Left colon (tissue), 2 donors: Measurements from ENCODE around the gene C1QC. TPM values are rescaled to one million over a fixed set of nuclear protein-coding genes. Genes with fewer than 3 reads are reported as not detected.
"Not testable (repeated sequence)": the region's sequence is repeated elsewhere in the genome, so short reads cannot be mapped to it uniquely, and the experiment has no call there.

Experiments
- ATAC-seq: fragments of 200-7000 bp; cut with Tn5 transposase; one replicate; pipeline ENCODE4 v1.9.1; 2020; ENCODE audit warnings: mild to moderate bottlenecking, moderate library complexity
- DNase-seq, 2 donors: peaks; one replicate each; pipeline ENCODE4 v3.0.0-alpha.2; 2020
- intact Hi-C, 2 donors: fragments of 100-400 bp; cut with DNase I in 1 of 2; cut with micrococcal nuclease in 1 of 2; formaldehyde crosslinking; loops; one replicate each; pipeline versions ENCODE4 v1.11.2 to v1.14.0; 2022; cut with DNase I, micrococcal nuclease
- total RNA-seq, 2 donors: library from RNA; stranded (reverse); fragmentation: NEBNext Ultra II Directional; extraction: Animal tissue kit (Norgen Biotek cat#: 25700); gene quantifications; one replicate each; pipeline ENCODE4 v1.2.1, GENCODE V29; 2021
- donor health status: DM: no; HTN: no; CAD: no.
- donor health status: DM: yes; HTN: yes; CAD: no.

C1QC gene
- total RNA-seq, 2 donors from 2014 or later = 32.3 to 147 TPM

- no peak for DNase-seq
Observed at GRCh38 chr1:22670352-22670975, 27.0 kb downstream of the C1QC start.

GRCh38 chr1:22671999-22672398 lies 28.6 kb downstream of the C1QC start:
- DNase-seq (no peak), ATAC-seq (no peak)

More at GRCh38 chr1:22670352-22670975, 27.0 kb downstream of the C1QC start:
- ATAC-seq = no peak
- intact Hi-C loops = no loop called here

GRCh38 chr1:22673486-22674409 lies 30.3 kb downstream of the C1QC start:
- intact Hi-C loops = no loop called here
- peak in 1 of 2 donors; percentile 89 for DNase-seq
- ATAC-seq = peak; percentile 70

More at GRCh38 chr1:22671999-22672398, 28.6 kb downstream of the C1QC start:
- intact Hi-C loops = no loop called here

- intact Hi-C loops = no loop called here
- no peak for ATAC-seq
- no peak for DNase-seq
Observed at GRCh38 chr1:22674410-22674749, 30.9 kb downstream of the C1QC start.

- DNase-seq, intact Hi-C loops, ATAC-seq: not testable (repeated sequence)
Observed at GRCh38 chr1:22676151-22676550, 32.7 kb downstream of the C1QC start.

GRCh38 chr1:22676916-22677583 lies 33.6 kb downstream of the C1QC start:
- intact Hi-C loops = no loop called here
- DNase-seq = peak in 1 of 2 donors; percentile 31
- ATAC-seq = peak; percentile 52

- intact Hi-C loops = no loop called here
Observed at GRCh38 chr1:22677931-22678896, 34.8 kb downstream of the C1QC start.

GRCh38 chr1:22680726-22681125 lies 37.3 kb downstream of the C1QC start:
- intact Hi-C loops = no loop called here
- peak; percentile 85 for ATAC-seq
- DNase-seq = peak; percentile 64 to 79

More at GRCh38 chr1:22677931-22678896, 34.8 kb downstream of the C1QC start:
- ATAC-seq (no peak), DNase-seq (no peak)

GRCh38 chr1:22681556-22682276 lies 38.3 kb downstream of the C1QC start:
- DNase-seq = no peak
- intact Hi-C loops = no loop called here
- no peak for ATAC-seq

GRCh38 chr1:22683547-22683946 lies 40.1 kb downstream of the C1QC start:
- no peak for DNase-seq
- ATAC-seq = no peak
- intact Hi-C loops = no loop called here

- no peak for DNase-seq
- intact Hi-C loops = no loop called here
- no peak for ATAC-seq
Observed at GRCh38 chr1:22685591-22686059, 42.2 kb downstream of the C1QC start.

GRCh38 chr1:22687191-22687590 lies 43.8 kb downstream of the C1QC start:
- ATAC-seq (no peak), DNase-seq (no peak)
- intact Hi-C loops = no loop called here

GRCh38 chr1:22688466-22688865 lies 45.0 kb downstream of the C1QC start:
- intact Hi-C loops = no loop called here
- ATAC-seq (no peak), DNase-seq (no peak)

GRCh38 chr1:22689505-22689904 lies 46.1 kb downstream of the C1QC start:
- ATAC-seq = peak; percentile 90
- intact Hi-C loops = no loop called here
- no peak for DNase-seq

- intact Hi-C loops = no loop called here
- DNase-seq = no peak
Observed at GRCh38 chr1:22691031-22691753, 47.8 kb downstream of the C1QC start.

GRCh38 chr1:22694172-22694571 lies 50.7 kb downstream of the C1QC start:
- no peak for DNase-seq
- ATAC-seq = no peak

More at GRCh38 chr1:22691031-22691753, 47.8 kb downstream of the C1QC start:
- no peak for ATAC-seq

GRCh38 chr1:22696610-22697009 lies 53.2 kb downstream of the C1QC start:
- ATAC-seq (no peak), DNase-seq (no peak)
- intact Hi-C loops = no loop called here

More at GRCh38 chr1:22694172-22694571, 50.7 kb downstream of the C1QC start:
- intact Hi-C loops = no loop called here
